GDM1 (cell line): ENCODE data around the gene IL27RA.

ENCODE experiments used
- DNase-seq: peaks from one replicate; lab custom pipeline; 2025; lab: John Stamatoyannopoulos, UW

Gene IL27RA

DNA sequence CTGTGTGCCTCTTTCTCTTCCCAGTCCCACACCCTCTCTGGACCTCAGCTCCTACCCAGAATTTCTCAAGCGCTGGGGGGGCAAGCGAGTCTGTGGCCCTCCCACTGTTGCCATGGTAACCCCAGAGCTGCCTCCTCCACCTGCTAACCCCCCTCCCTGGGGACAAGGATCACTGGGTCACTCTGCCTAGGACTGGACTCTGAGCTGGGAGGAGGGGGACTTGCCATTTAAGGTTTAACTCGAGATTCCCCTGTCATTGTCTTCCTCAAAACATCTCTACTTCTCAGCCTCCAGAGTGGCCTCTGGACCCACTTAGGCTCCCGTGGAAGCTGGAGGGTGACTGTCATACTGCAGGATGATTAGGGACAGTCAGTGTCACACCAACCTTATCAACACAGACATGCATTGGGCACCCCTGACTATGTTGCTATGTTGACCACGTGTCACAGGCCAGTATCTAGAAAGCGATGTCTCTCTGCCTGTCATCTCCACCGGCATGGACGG, 28.1 kb downstream of the IL27RA start:
- no peak for DNase-seq

DNA sequence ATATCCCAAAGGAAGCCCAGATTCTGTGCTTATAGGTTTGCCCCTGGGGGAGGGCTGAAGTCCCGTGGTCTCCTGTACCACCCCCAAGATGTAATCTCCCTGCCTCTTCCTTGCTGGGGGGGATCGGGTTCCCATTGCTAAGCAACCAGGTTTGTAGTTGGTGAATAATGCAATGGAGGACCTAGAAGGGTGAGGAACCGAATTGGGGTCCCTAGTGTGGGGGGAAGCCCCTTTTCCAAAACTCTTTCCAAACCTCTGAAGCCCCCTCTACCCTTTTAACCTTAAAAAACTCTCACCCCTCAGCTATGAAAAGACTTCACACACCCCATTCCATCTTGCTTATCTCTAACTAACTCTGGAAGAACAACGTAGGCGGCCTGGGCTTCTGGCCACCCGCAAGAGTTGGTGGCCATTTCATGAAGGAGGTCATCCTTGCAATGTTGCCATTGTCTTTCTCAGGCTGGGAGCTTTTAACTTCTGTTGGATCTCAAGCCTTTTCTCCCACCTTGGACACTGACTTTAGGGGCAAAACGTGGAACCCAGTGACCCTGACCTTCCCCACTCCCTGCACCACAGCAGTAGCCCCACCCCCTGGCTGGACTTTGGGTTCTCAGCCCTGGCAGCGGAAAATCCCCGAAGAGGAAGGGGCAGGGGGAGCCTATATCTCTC, 29.7 kb downstream of the IL27RA start:
- no peak for DNase-seq

DNA sequence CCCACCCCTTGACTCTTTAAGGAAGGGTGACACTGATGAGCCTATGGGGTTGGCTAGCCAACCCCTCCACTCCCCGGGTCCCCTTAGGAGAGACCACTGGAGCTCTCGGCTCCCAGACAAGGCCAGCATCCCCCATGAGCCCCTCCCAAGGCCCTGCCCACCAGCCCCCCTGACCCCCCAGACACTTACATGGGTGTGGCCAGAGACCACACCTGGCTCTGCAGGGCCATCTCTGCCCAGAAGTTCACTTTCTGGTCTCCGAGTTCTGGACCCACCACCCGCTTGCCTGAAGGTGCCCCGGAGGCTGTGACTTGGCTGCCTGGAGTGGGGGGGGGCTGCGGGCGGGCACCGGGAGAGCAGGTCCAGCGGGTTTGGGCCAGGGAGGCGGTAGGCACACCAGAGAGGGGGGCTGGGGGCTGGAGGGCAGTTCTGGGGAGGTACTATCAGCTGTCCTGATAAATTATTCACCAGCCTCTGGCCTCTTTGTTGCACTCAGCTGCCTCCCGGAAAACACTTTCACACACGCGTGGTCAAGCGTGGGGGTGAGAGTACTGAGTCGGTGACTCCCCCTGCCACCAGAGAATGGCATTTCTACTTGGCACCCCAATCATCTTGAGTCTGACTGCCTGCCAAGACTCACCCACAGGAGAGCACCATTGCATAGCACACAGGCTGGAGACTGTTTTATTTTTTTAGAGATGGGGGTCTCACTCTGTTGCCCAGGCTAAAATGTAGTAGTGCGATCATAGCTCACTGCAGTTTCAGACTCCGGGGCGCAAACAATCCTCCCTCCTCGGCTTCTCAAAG, 30.4 kb downstream of the IL27RA start, which contains the start of gene PALM3:
TSS of gene PALM3 (minus strand) at position 326 of the 807 bp plus-strand sequence. CDS start at position 230, 96 bp downstream.
- DNase-seq: no peak

DNA sequence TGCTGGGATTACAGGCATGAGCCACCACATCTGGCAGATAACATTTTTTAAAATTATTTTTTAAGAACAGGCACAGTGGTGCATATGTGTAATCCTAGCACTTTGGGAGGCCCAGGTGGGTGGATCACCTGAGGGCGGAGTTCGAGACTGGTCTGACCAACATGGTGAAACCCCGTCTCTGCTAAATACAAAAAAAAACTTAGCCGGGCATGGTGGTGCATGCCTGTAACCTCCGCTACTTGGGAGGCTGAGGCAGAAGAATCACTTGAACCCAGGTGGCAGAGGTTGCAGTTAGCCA, 30.9 kb downstream of the IL27RA start:
- no peak for DNase-seq

DNA sequence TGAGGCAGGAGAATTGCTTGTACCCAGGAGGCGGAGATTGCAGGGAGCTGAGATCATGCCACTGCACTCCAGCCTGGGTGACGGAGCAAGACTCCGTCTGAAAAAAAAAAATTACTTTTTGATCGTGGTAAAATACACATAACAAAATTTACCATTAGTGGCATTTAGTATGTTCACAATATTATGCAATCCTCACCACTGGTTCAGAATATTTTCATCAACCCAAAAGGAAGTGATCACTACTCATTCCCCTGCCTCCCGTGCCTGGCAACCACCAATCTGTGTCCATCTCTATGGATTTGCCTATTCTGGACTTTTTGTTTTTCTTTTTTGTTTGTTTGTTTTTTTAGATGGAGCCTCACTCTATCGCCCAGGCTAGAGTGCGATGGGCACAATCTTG, 31.5 kb downstream of the IL27RA start:
- DNase-seq: no peak

DNA sequence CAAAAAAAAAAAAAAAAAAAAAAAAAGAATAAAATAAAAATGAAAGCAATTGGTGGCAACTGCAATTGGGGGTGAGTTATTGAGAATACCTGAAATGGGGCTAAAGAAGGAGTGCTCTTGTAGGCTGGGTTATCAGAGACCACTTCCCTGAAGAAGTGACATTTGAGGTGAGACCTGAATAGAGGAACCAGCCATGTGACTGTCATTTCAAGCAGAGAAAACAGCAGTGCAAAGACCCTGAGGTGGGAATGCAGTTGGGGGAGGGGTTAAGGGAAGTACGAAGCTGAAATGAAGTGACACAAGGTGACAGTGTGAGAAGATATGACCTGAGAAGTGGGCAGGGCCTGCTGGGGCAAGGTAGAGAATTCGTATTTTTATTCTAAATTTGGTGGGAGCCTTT, 34.6 kb downstream of the IL27RA start:
- DNase-seq: no peak

DNA sequence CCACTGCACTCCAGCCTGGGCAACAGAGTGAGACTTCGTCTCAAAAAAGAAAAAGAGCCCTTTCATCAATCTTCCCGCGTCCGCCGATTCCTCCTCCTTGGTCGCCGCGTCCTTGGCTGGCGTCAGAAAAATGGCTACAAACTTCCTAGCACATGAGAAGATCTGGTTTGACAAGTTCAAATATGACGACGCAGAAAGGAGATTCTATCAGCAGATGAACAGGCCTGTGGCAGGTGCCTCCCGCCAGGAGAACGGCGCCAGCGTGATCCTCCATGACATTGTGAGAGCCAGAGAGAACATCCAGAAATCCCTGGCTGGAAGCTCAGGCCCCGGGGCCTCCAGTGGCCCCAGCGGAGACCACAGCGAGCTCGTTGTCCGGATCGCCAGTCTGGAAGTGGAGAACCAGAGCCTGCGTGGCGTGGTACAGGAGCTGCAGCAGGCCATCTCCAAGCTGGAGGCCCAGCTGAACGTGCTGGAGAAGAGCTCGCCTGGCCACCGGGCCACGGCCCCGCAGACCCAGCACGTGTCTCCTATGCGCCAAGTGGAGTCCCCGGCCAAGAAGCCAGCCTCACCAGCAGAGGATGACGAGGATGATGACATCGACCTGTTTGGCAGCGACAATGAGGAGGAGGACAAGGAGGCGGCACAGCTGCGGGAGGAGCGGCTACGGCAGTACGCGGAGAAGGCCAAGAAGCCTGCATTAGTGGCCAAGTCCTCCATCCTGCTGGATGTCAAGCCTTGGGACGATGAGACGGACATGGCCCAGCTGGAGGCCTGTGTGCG, 38.9 kb downstream of the IL27RA start:
- DNase-seq: no peak

DNA sequence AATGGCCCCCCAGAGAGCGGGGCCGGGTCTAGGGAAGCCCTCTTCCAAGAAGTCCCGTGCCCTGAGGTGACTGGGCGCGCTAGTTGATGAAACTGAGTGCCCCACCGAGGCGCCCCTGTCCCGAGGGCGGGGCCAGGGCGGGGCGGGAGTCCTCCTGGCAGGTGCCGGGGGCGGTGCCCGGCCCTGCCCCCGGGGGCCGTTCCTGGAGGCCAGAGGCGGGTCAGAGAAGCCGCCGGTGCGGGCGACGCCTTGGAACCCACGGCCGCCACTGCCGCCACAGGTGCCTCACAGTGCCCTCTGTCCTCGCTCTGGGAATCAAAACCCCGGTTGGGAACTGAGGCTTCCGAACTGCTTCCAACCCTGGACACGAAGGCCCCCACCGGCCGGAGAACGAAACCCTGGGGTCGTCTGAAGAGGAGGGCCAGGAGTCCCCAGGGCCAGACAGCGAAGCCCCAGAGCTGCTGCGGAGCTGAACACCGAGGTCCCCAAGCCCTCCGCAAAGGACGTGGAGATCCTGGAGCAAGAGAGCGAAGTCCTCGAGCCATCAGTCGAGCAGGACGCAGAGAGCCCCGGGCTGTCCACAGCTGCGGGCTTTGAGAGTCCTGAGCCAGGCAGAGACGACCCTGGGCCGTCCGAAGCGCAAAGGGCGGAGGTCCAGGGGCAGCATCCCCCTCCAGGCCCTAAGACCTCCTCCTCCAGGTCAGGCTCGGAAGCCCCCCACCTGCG, 41.1 kb downstream of the IL27RA start, which contains the start of gene MISP3:
TSS of gene MISP3 (plus strand) at position 252 of the 726 bp plus-strand sequence. CDS start 524 bp downstream, outside the sequence.
- no peak for DNase-seq

DNA sequence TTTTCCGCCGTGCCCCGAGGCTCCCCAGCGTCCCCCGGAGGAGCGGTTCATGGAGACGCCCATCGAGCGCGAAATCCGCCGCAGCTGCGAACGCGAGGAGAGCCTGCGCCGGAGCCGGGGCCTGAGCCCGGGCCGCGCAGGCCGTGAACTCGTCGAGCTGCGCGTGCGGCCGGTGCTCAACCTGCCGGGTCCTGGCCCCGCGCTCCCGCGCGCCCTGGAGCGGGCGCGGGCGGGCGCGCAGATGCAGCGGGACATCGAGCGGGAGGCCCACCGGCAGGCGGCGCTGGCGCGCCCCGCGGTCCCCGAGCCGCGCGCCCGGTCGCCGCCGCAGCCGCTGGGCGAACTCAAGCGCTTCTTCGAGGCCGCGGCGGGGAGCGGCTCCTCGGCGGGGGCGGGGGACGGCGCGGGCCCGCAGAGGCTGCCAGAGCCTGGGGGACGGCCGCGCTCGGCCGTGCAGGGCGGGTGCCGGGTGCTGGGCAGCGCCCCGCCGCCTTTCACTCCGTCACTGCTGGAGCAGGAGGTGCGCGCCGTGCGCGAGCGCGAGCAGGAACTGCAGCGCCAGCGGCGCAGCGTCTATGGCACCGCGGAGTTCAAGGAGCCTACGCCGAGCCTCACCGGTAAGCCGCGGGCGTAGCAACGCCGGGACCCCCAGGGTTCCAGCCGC, 41.8 kb downstream of the IL27RA start:
- DNase-seq: peak; percentile 74

DNA sequence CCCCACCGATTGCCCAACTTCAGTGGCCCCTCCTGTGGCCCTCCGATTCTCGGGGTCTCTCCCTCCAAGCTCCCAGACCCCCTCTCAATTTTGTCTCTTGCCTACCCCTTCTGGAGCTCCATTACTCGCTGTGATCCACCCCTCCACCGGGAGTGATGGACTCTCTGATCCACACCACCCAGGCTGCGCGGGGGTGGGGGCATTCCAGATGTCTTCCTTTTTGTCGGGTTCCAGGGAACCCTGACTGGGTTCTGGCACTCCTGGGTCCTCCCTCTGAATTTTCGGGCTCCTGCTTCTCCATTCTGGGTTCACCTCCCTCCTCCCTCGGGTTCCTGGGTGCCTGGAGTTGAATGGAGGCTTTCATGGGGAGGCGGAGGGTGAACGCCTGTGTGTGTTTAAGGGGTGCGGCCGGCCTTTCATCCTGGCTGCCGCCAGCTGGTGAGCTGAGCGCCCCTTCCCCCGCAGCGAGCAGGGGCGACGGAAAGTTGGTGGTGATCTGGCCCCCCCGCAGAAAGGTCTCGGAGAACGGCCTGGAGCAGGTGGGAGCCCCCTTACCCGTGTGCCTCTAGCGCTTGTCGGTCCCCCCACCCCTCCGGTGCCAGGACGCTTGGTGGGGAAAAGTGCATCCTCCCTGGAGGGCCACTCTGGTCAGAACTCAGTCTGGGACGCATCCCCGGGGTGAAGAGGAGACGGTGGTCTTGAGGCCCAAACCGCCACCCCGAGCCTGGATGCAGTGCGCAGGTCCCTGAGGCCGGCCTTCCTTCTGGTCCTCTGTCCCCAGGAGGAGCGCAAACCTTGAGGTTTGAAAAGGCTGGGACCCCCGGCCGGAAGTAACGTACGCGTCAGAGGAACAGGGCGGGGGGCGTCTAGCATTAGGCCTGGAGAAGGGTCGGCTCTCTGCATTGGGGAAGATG, 42.6 kb downstream of the IL27RA start:
- no peak for DNase-seq

DNA sequence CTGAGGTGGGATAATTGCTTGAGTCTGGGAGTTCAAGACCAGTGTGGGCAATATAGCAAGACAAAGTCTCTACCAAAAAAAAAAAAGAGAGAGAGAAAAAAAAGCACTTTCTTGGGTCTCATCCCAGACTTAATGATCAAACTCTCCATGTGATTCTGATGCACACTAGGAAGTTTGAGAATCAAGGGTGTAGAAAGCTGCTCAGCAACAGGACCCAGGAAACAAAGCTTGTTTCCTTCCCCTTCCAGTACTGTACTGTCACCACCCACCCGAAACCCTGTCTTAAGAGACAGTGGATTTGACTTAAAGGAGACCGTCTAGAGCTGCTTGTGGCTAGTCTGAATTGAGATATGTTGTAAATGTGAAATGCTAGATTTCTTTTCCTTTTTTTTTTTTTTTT, 46.8 kb downstream of the IL27RA start:
- DNase-seq: no peak

DNA sequence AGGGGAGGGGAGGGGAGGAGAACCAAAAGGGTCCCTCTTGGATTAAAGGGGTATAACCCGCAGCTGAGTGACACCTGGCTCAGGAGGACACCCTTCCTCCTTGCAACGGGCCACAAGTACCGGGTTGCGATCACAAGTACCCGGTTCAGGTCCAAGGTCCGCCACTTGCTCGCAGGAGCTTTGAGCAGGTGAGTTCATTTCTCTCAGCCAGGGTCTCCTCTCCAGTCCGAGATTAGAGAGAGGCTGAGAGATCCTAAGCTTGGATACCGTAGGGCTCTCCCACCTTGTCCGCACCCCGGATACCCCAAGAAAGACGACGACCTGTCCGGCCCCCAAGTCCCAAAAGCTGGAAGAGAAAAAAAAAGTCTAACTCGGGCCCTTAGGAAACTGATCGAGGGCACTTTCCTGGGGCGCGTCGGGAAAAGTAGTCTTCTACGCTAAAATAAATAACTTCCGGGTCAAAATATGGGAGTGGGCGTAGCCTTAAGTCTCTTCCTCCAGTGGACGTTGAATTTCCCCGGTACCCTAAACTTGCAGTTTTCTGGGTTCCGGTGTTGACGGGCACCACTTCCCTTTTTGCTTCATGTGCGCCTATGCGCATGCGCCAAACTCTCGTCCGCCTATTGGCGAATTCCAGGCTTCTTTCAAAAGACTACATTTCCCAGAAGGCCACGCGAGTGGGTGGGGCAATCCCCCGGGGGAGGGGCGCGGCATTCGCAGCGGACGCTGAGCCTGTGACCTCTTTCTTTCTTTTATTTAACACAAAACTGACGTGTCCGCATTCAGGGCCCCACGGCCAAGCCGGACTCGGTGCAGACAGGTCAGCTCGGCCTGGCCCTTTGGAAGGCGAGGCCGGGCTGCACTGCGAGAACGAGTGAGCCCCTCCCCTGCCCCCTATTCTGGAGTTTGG, 49.6 kb downstream of the IL27RA start:
- DNase-seq: peak; percentile 97

DNA sequence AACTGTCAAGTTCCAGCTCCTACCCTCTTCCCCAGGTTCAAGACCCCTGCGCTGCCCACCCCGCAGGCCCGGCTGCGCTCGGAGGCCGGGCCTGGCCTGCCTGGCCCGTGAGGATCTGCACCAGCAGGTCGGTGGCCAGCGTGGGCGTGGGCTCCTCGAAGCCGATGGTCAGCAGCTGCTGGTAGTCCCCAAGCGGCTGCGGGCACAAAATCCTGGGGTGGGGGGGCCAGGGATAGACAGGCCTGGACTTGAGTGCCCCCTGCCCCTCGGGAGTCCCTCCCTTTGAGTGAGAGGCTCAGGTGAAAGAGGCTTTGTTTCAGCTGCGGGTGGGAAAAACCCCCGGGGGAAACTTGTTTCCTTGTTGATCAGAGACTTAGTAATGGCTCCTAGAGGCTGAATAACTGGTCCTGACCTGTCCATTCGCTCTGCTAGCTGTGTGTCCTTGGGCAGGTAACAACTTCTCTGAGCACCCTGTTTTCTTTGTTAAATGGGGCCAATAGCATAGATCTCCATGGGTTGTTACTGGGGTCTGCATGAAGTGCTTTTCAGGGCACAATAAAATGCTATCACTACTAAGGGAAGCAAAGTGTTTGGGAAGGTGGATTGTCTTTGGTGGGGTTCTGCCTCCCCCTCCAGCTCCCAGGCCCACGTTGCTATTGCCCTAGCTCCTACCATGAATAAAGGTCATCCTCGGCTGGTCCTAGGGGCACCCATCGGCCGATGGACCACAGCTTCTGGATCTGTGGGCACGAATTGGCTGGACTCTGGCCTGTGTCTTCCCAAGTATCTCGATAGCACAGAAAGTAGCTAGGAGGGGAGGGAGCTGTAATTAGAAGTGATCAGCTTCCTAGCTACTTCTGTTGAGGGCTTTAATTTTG, 50.5 kb downstream of the IL27RA start:
- DNase-seq: no peak

DNA sequence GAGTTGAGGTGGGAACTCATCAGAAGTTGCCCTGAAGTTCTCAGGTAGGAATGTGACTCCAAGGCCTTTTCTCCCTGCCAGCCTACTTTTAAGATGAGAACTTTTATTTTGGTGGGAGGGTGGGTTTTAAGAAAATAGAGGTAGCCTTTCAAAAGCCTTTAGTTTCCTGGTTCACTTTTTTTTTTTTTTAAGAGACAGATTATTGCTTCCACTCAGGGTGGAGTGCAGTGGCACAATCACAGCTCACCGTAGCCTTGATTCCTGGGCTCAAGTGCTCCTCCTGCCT, 51.1 kb downstream of the IL27RA start:
- DNase-seq: no peak

DNA sequence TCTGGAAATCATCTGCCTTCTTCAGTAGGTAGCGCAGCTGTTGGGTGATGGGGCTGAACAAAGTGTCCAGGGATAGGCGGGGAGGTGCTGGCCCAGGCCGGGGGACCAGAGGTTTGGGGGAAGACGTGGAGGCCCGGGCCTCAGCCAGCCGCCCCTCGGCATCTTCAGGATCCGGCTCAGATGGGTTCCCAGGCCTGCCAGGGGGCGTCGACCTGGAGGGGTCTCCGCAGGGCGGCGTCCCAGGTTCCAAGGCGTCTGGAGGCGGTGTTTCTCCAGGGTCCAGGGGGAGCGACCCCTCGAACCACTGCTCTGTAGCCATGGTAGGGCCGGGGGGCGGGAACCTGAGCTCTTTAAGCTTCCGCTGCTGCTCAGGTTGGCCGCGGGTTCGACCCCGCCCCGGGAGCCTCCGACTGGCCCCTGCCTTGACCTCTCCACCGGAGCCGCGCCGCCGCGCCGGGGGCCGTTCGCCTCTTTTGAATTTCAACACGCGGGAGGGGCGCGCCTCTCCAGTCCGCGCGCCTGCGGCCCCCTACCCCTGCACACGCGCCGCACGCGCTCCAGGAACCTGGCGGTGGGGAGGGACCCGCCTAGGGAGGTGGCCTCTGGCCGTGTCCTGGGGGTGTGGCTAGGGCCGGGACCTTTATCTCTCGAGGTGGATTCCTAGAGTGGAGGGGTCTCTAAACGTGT, 53.9 kb downstream of the IL27RA start, which contains the start of gene C19orf67:
TSS of gene C19orf67 (minus strand) at position 475 of the 687 bp plus-strand sequence. CDS start at position 319, 156 bp downstream.
- DNase-seq: no peak

DNA sequence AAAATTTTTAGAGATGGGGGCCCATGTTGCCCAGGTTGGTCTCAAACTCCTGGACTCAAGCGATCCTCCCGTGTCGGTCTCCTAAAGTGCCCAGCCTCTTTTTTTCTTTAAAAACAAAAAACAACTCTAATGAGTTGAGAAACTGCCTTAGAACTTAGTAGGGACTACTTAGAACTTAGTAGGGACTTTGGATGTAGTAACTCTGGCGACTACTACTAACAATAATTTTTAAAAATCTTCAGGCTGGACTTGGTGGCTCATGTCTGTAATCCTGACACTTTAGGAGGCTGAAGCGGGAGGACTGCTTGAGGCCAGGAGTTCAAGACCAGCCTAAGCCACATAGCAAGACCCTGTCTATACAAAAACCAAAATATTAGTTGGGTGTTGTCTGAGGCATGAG, 54.5 kb downstream of the IL27RA start:
- DNase-seq: no peak

DNA sequence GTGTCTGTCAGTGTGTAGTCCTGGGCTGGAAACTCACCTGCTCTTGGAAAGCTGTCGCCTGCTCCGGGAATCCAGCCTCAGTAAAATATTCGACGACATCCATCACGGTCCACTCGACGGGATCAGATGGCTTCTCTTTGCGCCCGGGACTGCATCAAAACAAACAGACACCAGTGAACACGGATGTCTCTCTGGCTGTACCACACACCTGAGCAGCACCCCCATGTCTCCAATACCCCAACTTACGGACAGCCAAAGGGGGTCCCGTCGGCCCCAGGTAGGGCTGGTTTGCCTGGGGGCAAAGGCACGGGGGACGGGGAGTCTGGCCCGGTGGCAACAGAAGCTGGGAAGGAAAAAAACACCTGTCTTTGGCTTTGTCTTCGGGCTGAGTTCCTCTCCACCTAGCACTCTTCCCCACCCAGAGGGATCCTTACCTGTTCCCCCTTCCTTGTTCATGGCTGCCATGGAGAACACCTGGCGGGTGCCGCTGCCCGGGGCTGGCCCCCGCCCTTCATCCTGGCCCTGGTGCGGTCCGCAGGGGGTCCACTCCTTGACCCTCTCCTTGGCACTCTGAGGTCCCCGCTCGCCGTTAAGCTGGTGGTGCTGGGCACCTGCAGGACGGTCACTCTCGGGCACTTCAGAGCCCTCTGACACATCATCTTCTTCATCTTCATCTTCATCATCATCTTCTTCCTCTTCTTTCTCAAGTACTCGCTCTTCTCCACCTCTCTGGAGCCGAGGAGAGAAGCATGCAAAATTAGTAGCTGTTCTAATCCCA, 57.3 kb downstream of the IL27RA start:
- no peak for DNase-seq
